HL-60/S4 (cell line): ENCODE results near the gene KLHDC8A.
"Not testable (repeated sequence)": the region's sequence is repeated elsewhere in the genome, so short reads cannot be mapped to it uniquely, and the experiment has no call there.

Experiments used
- in situ Hi-C: fragments of 300-500 bp; cut with MboI; formaldehyde crosslinking; loops from 2 replicates; pipeline ENCODE4 v1.14.3; 2022; ENCODE audit warnings: low sequenced_read_pairs

Gene KLHDC8A

GRCh38 chr1:205356440-205357139 lies at the start of gene KLHDC8A:
Gene KLHDC8A (minus strand): TSS chr1:205356922. CDS start chr1:205343604, 13,318 bp downstream.
- in situ Hi-C loops: no loop called here

GRCh38 chr1:205406252-205406651 lies 49.5 kb upstream of the KLHDC8A start:
- in situ Hi-C loops: not testable (repeated sequence)

- in situ Hi-C loops: not testable (repeated sequence)
These were observed 47.8 kb upstream of the KLHDC8A start for GRCh38 chr1:205404484-205404883.

- in situ Hi-C loops: no loop called here
These were observed 41.9 kb upstream of the KLHDC8A start for GRCh38 chr1:205398586-205398985.

GRCh38 chr1:205396967-205397616 lies 40.4 kb upstream of the KLHDC8A start:
- in situ Hi-C loops: no loop called here

GRCh38 chr1:205395616-205396015 lies 38.9 kb upstream of the KLHDC8A start:
- in situ Hi-C loops: no loop called here

GRCh38 chr1:205392650-205393049 lies 35.9 kb upstream of the KLHDC8A start:
- in situ Hi-C loops: no loop called here

- in situ Hi-C loops: no loop called here
These were observed 34.7 kb upstream of the KLHDC8A start for GRCh38 chr1:205391386-205391785.

- in situ Hi-C loops: no loop called here
These were observed 31.1 kb upstream of the KLHDC8A start for GRCh38 chr1:205387845-205388244.

GRCh38 chr1:205382990-205383389 lies 26.3 kb upstream of the KLHDC8A start:
- in situ Hi-C loops: not testable (repeated sequence)

- in situ Hi-C loops: no loop called here
These were observed 25.8 kb upstream of the KLHDC8A start for GRCh38 chr1:205382561-205382960.

GRCh38 chr1:205381305-205381704 lies 24.6 kb upstream of the KLHDC8A start:
- in situ Hi-C loops: no loop called here

GRCh38 chr1:205380882-205381281 lies 24.2 kb upstream of the KLHDC8A start:
- in situ Hi-C loops: no loop called here

- in situ Hi-C loops: no loop called here
These were observed 22.3 kb upstream of the KLHDC8A start for GRCh38 chr1:205379056-205379455.

GRCh38 chr1:205377355-205377754 lies 20.6 kb upstream of the KLHDC8A start:
- in situ Hi-C loops: no loop called here

GRCh38 chr1:205376739-205377138 lies 20.0 kb upstream of the KLHDC8A start:
- in situ Hi-C loops: no loop called here

GRCh38 chr1:205375835-205376545 lies 19.3 kb upstream of the KLHDC8A start:
- in situ Hi-C loops: no loop called here

GRCh38 chr1:205374210-205375078 lies 17.7 kb upstream of the KLHDC8A start:
- in situ Hi-C loops: no loop called here

- in situ Hi-C loops: no loop called here
These were observed 17.1 kb upstream of the KLHDC8A start for GRCh38 chr1:205373798-205374175.

- in situ Hi-C loops: no loop called here
These were observed 16.5 kb upstream of the KLHDC8A start for GRCh38 chr1:205373022-205373797.
